SW 1271 (cell line): ENCODE data around the gene CDADC1.
"Not testable (repeated sequence)": the region's sequence is repeated elsewhere in the genome, so short reads cannot be mapped to it uniquely, and the experiment has no call there.

Source experiments
- DNase-seq, 2 experiments: peaks; one replicate each; lab custom pipeline; 2025; lab: John Stamatoyannopoulos, UW

The CDADC1 gene

GRCh38 chr13:49238621-49239020 is 9.1 kb upstream of the CDADC1 start:
- DNase-seq: no peak

GRCh38 chr13:49240017-49240416 is 7.7 kb upstream of the CDADC1 start:
- DNase-seq: peak in 1 of 2 experiments; percentile 30

GRCh38 chr13:49241296-49241695 is 6.4 kb upstream of the CDADC1 start:
- no peak for DNase-seq

GRCh38 chr13:49245101-49245500 is 2.6 kb upstream of the CDADC1 start:
- DNase-seq: no peak

- DNase-seq: no peak
These were observed 679 bp upstream of the CDADC1 start for GRCh38 chr13:49246850-49247642.

- DNase-seq: no peak
These were observed 887 bp downstream of the CDADC1 start for GRCh38 chr13:49248622-49249002.

- DNase-seq: no peak
These were observed 3.6 kb downstream of the CDADC1 start for GRCh38 chr13:49251326-49251725.

GRCh38 chr13:49253310-49253709 is 5.6 kb downstream of the CDADC1 start:
- no peak for DNase-seq

- no peak for DNase-seq
These were observed 6.3 kb downstream of the CDADC1 start for GRCh38 chr13:49254007-49254406.

GRCh38 chr13:49256841-49257240 is 9.1 kb downstream of the CDADC1 start:
- no peak for DNase-seq

- no peak for DNase-seq
These were observed 10.5 kb downstream of the CDADC1 start for GRCh38 chr13:49258089-49258796.

- no peak for DNase-seq
These were observed 11.9 kb downstream of the CDADC1 start for GRCh38 chr13:49259586-49259985.

GRCh38 chr13:49262634-49263033 is 14.9 kb downstream of the CDADC1 start:
- DNase-seq: no peak

GRCh38 chr13:49265822-49266221 is 18.1 kb downstream of the CDADC1 start:
- DNase-seq: no peak

GRCh38 chr13:49271264-49271663 is 23.5 kb downstream of the CDADC1 start:
- no peak for DNase-seq

GRCh38 chr13:49272296-49272695 is 24.6 kb downstream of the CDADC1 start:
- DNase-seq: no peak

GRCh38 chr13:49278211-49278610 is 30.5 kb downstream of the CDADC1 start:
- DNase-seq: no peak

- DNase-seq: no peak
These were observed 31.4 kb downstream of the CDADC1 start for GRCh38 chr13:49279112-49279511.

GRCh38 chr13:49279885-49280284 is 32.2 kb downstream of the CDADC1 start:
- no peak for DNase-seq

- no peak for DNase-seq
These were observed 40.3 kb downstream of the CDADC1 start for GRCh38 chr13:49287995-49288394.

GRCh38 chr13:49288458-49288857 is 40.7 kb downstream of the CDADC1 start:
- no peak for DNase-seq

- DNase-seq: no peak
These were observed 45.2 kb downstream of the CDADC1 start for GRCh38 chr13:49292742-49293486.

GRCh38 chr13:49294723-49295122 is 47.0 kb downstream of the CDADC1 start:
- DNase-seq: not testable (repeated sequence)
